Stimulated activated CD8-positive, alpha-beta memory T cell treated with anti-CD3 and anti-CD28 coated beads, Interleukin-12 subunit alpha, Interleukin-12 subunit beta, amount 100 ng/mL, for 24 hours (primary cell): ENCODE measurements around the gene SERPINE1.

Source experiments
- DNase-seq: peaks from one replicate; pipeline ENCODE4 v3.0.0-alpha.2; 2020; ENCODE audit errors: extremely low read depth

Gene SERPINE1

GRCh38 chr7:101170617-101171441 lies 43.9 kb downstream of the SERPINE1 start:
- no peak for DNase-seq

- DNase-seq: no peak
Measured at GRCh38 chr7:101171442-101171837, 44.5 kb downstream of the SERPINE1 start.

DNA sequence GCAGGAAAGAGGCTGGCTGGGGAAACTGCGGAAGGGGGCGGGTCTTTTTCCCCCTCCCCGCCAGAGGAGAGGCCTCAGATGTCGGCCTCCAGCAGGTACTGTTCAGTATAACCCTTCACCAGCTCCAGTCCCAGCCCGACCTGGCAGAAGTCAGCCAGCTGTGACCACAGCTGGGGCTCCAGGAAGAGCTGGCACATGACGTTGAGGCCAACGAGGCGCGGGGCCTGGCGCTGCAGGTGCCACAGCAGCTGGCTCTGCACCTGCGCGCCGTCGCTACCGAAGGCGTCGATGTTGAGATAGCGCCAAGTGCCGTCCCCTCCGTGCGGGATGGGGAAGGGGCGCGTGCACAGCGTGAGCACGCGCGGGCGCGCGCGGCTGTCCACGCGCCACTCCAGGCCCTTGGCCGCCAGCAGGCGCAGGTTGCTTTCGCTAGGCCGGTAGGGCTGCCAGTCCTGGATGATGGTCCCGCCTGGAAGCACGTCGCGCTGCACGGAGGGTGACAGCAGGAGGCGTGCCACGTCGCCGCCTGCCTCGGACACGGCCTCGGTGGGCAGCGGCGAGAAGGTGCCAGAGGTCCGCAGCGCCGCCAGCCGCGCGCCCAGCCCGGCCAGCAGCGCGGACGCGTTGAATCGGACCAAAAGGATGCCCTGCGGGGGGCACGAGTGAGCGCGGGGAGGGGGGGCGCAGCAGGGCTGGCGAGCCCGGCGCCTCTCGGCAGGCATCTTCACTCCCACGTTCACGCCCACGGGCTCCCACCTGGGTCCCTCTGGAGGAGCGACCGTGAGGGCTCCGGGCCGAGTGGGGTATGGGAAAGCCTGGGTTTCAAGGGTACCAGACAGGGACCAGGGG lies 45.3 kb downstream of the SERPINE1 start:
- no peak for DNase-seq

GRCh38 chr7:101172854-101173751 lies 46.2 kb downstream of the SERPINE1 start:
- no peak for DNase-seq

- DNase-seq: no peak
Measured at GRCh38 chr7:101173752-101174244, 46.9 kb downstream of the SERPINE1 start.

GRCh38 chr7:101174322-101174854 lies 47.5 kb downstream of the SERPINE1 start:
- DNase-seq: no peak

DNA sequence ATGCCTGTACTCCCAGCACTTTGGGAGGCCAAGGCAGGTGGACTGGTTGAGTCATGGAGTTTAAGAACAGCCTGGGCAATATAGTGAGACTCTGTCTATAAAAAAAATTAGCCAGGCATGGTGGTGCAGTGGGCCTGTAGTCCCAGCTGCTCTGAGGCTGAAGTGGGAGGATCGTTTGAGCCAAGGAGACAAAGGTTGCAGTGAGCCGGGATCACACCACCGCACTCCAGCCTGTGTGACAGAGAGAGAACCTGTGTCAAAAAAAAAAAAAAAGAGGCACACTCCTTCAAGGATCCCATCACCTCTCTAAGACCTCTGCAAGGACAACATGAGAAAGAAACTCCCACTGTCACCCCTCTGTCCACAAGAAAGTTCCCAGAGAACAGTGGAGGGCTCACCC lies 48.8 kb downstream of the SERPINE1 start:
- no peak for DNase-seq

- no peak for DNase-seq
Measured at GRCh38 chr7:101177644-101178043, 50.7 kb downstream of the SERPINE1 start.

DNA sequence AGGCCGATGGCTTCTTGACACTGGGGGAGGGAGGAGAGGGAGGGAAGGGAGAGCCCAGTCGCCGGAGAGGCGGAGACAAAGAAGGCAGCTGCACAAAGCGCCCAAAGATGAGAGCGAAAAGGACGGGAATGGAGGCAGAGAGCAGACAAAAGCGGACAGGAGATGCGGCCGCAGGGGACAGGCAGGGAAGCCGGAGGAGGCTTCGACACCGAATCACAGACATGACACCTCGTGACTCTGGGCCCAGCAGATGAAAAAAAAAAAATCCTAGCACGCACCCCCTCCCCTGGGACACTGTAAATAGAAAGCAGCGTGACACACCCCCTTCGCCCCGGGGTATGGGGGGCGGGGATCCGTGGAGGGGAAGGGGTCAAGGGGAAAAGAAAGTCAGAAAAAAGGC lies 52.2 kb downstream of the SERPINE1 start:
- DNase-seq: no peak

- no peak for DNase-seq
Measured at GRCh38 chr7:101179713-101180112, 52.8 kb downstream of the SERPINE1 start.

- DNase-seq: no peak
Measured at GRCh38 chr7:101180130-101180755, 53.3 kb downstream of the SERPINE1 start, which contains the start of gene NAT16. NAT16 (minus strand) TSS chr7:101180293; CDS start chr7:101174807, 5,486 bp downstream.

DNA sequence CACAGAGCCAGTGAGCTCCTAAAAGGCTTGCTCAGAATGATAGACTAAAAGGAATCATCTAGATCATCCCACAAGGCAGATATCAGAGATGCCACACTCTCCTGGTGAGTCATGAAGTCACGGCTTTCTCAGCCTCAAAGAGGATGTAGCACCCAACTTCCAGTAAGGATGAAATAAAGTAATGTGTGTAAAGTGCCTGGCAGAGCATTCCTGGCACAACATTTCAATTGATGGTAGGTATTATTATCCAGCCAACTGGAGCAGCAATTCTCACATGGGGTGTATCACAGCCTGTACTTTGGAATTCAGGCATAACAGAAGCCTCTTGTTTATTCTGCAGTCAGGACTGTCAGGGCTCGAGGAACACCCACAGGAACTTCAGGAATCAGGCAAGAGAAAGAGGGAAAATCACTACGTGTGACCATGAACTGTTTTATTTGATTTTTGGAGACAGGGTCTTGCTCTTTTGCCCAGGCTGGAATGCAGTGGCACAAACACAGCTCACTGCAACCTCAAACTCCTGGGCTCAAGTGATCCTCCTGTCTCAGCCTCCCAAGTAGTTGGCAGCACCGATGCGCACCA lies 58.4 kb downstream of the SERPINE1 start:
- no peak for DNase-seq

GRCh38 chr7:101186194-101186593 lies 59.3 kb downstream of the SERPINE1 start:
- DNase-seq: no peak

- no peak for DNase-seq
Measured at GRCh38 chr7:101186844-101187428, 60.0 kb downstream of the SERPINE1 start.
